ENCODE results near the gene ATP12A.

DNA sequence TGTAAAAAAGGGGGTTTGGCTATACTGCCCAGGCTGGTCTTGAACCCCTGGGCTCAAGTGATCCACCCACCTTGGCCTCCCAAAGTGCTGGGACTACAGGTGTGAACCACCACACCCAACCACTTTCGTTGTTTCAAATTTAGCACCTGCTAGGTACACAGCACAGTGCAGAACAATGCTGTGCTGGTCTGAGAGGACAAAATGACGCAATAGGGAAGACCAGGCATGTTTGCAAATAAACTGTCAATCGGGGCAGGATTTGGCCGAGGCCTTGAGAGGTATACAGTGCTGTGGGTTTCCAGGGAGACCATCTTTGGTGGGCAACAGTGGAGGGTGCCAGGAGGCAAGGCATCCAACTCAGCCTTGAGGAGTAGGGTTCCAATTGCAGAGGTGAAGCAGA lies 37.0 kb downstream of the ATP12A start:
- TF ChIP-seq POLR2A (IDR thresholded peaks at IDR 0.05; ENCODE audit: low read length) (no peak), GATA1 (IDR thresholded peaks at IDR 0.05; ENCODE audit: low read depth, low read length) (no peak)
